Purkinje cell (primary cell): ENCODE results near the gene SYT7. TPM values are rescaled to one million over a fixed set of nuclear protein-coding genes. Genes with fewer than 3 reads are reported as not detected.

Experiments
- polyA plus RNA-seq: library from polyadenylated mRNA; unstranded; fragments of >200 nt; fragmentation: Nextera tagmentation; gene quantifications from 2 replicates; pipeline ENCODE4 v1.2.1, GENCODE V29; 2014

SYT7 gene, protein sequence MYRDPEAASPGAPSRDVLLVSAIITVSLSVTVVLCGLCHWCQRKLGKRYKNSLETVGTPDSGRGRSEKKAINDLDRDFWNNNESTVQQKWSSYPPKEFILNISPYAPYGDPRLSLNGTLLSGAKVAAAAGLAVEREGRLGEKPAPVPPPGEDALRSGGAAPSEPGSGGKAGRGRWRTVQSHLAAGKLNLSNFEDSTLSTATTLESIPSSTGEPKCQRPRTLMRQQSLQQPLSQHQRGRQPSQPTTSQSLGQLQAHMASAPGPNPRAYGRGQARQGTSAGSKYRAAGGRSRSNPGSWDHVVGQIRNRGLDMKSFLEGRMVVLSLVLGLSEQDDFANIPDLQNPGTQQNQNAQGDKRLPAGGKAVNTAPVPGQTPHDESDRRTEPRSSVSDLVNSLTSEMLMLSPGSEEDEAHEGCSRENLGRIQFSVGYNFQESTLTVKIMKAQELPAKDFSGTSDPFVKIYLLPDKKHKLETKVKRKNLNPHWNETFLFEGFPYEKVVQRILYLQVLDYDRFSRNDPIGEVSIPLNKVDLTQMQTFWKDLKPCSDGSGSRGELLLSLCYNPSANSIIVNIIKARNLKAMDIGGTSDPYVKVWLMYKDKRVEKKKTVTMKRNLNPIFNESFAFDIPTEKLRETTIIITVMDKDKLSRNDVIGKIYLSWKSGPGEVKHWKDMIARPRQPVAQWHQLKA
- 18.3 and 23.6 TPM in 2 replicates for polyA plus RNA-seq

DNA sequence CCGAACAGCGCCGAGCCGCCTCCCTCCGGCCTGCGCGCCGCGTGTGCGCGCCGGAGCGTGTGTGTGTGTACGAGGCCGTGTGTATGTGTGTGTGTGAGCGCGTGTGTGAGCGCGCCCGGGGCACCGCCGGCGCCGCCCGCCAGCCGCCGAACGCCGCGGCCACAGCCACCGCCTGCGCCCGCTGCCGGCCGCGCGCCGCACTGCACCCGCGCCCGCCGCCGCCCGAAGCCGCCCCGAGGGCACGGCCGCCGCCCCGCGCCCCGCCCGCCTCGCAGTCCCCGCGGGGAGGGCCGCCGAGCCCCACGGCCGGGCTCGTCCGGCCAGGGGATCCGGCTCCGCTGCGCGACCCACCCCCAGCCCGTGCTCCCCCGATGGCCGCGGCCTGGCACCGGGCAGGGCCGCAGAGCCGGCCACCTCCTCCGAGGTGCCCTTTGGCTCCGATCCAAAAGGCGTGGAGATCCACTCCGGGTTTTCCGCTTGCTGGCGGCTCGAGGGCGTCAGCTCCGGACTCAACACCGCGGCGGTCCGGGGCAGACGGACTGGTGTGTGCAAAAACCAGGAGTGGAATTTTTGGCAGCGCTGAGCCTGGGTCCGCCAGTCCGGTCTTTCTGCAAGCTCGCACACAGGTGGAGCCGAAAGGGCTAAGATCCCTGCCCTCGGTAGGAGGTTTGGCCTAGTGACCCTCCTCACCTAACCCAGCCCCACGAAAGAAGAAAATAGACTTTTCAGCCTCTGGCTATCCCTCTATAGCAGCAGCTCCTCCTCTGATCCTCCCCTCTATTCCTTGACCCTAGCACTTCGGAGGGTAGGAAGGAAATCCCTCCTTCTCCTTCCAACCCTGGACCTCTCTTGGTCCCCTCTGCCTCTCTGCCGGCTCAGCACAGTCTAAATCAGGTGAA lies at the start of gene SYT7:
TSS of gene SYT7 (minus strand) at position 47 of the 899 bp plus-strand sequence. CDS start 256 bp downstream, outside the sequence.

DNA sequence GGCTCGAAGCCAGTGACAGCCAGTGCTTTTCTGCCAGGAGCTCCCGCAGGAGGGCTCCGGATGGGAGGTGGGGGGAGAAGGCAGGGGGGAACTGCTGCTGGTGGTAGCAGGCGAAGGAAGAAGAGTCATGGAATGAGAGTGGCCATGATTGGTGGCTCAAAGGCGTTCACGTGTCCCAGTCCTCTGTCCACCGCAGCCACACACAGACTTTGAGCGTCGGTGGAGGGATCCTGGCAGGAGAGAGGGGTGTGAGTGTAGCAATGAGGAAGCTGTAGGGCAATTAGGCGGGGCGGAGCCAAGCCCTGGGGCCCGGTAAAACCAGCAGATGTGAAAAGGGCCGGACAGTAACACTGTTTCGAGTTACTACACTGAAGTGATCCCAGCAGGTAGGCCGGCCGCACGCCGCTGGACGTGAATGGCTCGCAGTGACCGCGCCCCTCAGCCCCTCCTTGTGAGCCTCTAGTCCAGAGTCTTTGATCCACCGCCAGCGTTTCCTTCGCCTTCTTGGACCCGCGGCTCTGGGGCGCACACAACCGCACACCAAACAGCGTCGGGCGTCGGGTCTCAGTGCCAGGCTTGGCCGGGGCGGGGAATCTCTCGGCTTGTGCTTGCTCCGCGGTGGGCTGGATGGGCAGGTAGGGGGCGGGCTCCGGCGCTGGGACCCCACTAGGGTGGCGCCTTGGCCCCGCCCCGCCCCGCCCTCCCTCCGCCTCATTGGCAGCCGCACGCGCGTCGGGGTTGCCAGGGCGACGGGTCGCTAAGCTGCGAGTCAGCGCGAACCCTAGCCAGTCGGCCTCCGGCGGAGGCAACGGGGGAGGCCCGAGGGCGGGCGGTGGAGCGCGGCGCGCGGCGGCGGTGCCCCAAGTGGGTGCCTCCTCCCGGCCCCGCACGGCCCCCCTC lies 72.7 kb downstream of the SYT7 start, which contains the start of gene LRRC10B:
TSS of gene LRRC10B (plus strand) at position 788 of the 900 bp plus-strand sequence. CDS start 250 bp downstream, outside the sequence.

Other genes starting within 250 kb of the SYT7 start
- 47.9 and 53.9 TPM in 2 replicates for gene DDB1, start 248.0 kb downstream of the SYT7 start, polyA plus RNA-seq
- gene TKFC, start 247.8 kb downstream of the SYT7 start, polyA plus RNA-seq, result 1.8 and 11.6 TPM in 2 replicates
- 1.8 and 2.4 TPM in 2 replicates for gene CYB561A3, start 219.2 kb downstream of the SYT7 start, polyA plus RNA-seq
- gene TMEM138, start 218.7 kb downstream of the SYT7 start, polyA plus RNA-seq, result 65.8 and 67.2 TPM in 2 replicates
- gene TMEM216, start 188.5 kb downstream of the SYT7 start, polyA plus RNA-seq, result 7.4 and 11.2 TPM in 2 replicates
- gene CPSF7, start 151.1 kb downstream of the SYT7 start, polyA plus RNA-seq, result 7.9 and 11.2 TPM in 2 replicates
- 51.7 and 57.9 TPM in 2 replicates for gene SDHAF2, start 151.0 kb downstream of the SYT7 start, polyA plus RNA-seq
- gene LRRC10B, start 72.3 kb downstream of the SYT7 start, polyA plus RNA-seq, result not detected in 2 replicates
- 3.7 and 5.1 TPM in 2 replicates for gene DAGLA, start 99.3 kb upstream of the SYT7 start, polyA plus RNA-seq
- gene MYRF, start 171.6 kb upstream of the SYT7 start, polyA plus RNA-seq, result 0.06 TPM in 1 of 2 replicates, not detected in the other
- 402 and 501 TPM in 2 replicates for gene TMEM258, start 211.5 kb upstream of the SYT7 start, polyA plus RNA-seq
- gene FEN1, start 211.8 kb upstream of the SYT7 start, polyA plus RNA-seq, result 12.6 and 17.0 TPM in 2 replicates
- gene FADS1, start 235.9 kb upstream of the SYT7 start, polyA plus RNA-seq, result 25.7 and 34.0 TPM in 2 replicates
- 7.3 and 9.6 TPM in 2 replicates for gene FADS2, start 247.2 kb upstream of the SYT7 start, polyA plus RNA-seq